H9 (cell line): Measurements from ENCODE around the gene FEZF2. TPM values are rescaled to one million over a fixed set of nuclear protein-coding genes. Genes with fewer than 3 reads are reported as not detected.

ENCODE experiments used
- DNase-seq: peaks from one replicate; pipeline ENCODE4 v3.0.0-alpha.2; 2017
- H2AFZ ChIP-seq: one replicate; pipeline ENCODE4 v1.6.1; 2013; ENCODE audit warnings: mild to moderate bottlenecking, low read length, control low read depth, moderate library complexity
- H2AK5ac ChIP-seq: 2 replicates; pipeline ENCODE4 v1.6.1; 2013; ENCODE audit warnings: low read length, control low read depth, mixed read lengths; ENCODE audit not compliant: insufficient read length
- H2BK120ac ChIP-seq: one replicate; pipeline ENCODE4 v1.6.1; 2013; ENCODE audit warnings: low read depth, mild to moderate bottlenecking, low read length, control low read depth, inconsistent platforms; ENCODE audit not compliant: poor library complexity, severe bottlenecking
- H2BK12ac ChIP-seq: 2 replicates; pipeline ENCODE4 v1.6.1; 2013; ENCODE audit warnings: low read length, control low read depth, mixed read lengths, low read depth; ENCODE audit not compliant: insufficient read length
- H2BK15ac ChIP-seq: 2 replicates; pipeline ENCODE4 v1.6.1; 2013; ENCODE audit warnings: low read depth, low read length, control low read depth
- H2BK20ac ChIP-seq: one replicate; pipeline ENCODE4 v1.6.1; 2013; ENCODE audit warnings: low read depth, mild to moderate bottlenecking, low read length, control low read depth, inconsistent platforms; ENCODE audit not compliant: poor library complexity, severe bottlenecking
- H2BK5ac ChIP-seq: 2 replicates; pipeline ENCODE4 v1.6.1; 2013; ENCODE audit warnings: low read length, control low read depth, mixed read lengths; ENCODE audit not compliant: insufficient read length
- H3K14ac ChIP-seq: 2 replicates; pipeline ENCODE4 v1.6.1; 2013; ENCODE audit warnings: low read length, control low read depth; ENCODE audit not compliant: insufficient read depth
- H3K18ac ChIP-seq: 2 replicates; pipeline ENCODE4 v1.6.1; 2013; ENCODE audit warnings: low read depth, mild to moderate bottlenecking, mixed read lengths, low read length, control low read depth; ENCODE audit not compliant: insufficient read length
- H3K23ac ChIP-seq: 2 replicates; pipeline ENCODE4 v1.6.1; 2013; ENCODE audit warnings: low read length, control low read depth, mixed read lengths, low read depth; ENCODE audit not compliant: insufficient read length
- H3K23me2 ChIP-seq: 2 replicates; pipeline ENCODE4 v1.6.1; 2013; ENCODE audit warnings: low read depth, mild to moderate bottlenecking, mixed read lengths, low read length, control low read depth; ENCODE audit not compliant: insufficient read length, poor library complexity, severe bottlenecking
- H3K27ac ChIP-seq: 2 replicates; pipeline ENCODE4 v1.5.1; 2013; ENCODE audit warnings: low read length, control low read depth, mixed read lengths, low read depth; ENCODE audit not compliant: insufficient read length
- H3K27me3 ChIP-seq: 2 replicates; pipeline ENCODE4 v1.6.1; 2013; ENCODE audit warnings: low read length, control low read depth, inconsistent platforms; ENCODE audit not compliant: insufficient read depth
- H3K4ac ChIP-seq: 2 replicates; pipeline ENCODE4 v1.6.1; 2013; ENCODE audit warnings: low read depth, mild to moderate bottlenecking, control low read depth, inconsistent platforms, low read length, moderate library complexity
- H3K4me1 ChIP-seq: 2 replicates; pipeline ENCODE4 v1.6.1; 2013; ENCODE audit warnings: low read length, control low read depth, inconsistent platforms; ENCODE audit not compliant: insufficient read depth
- H3K4me2 ChIP-seq: 2 replicates; pipeline ENCODE4 v1.6.1; 2013; ENCODE audit warnings: low read length, control low read depth, mixed read lengths; ENCODE audit not compliant: insufficient read length, insufficient read depth
- H3K56ac ChIP-seq: 2 replicates; pipeline ENCODE4 v1.6.1; 2013; ENCODE audit warnings: low read depth, mild to moderate bottlenecking, mixed read lengths, low read length, control low read depth; ENCODE audit not compliant: insufficient read length
- H3K79me1 ChIP-seq: 2 replicates; pipeline ENCODE4 v1.6.1; 2013; ENCODE audit warnings: low read depth, mild to moderate bottlenecking, moderate library complexity, low read length, control low read depth, inconsistent platforms; ENCODE audit not compliant: insufficient read depth, poor library complexity, severe bottlenecking
- H3K79me2 ChIP-seq: 2 replicates; pipeline ENCODE4 v1.6.1; 2013; ENCODE audit warnings: low read length, control low read depth, inconsistent platforms; ENCODE audit not compliant: insufficient read depth
- H3K9ac ChIP-seq: 2 replicates; pipeline ENCODE4 v1.6.1; 2013; ENCODE audit warnings: low read length, control low read depth, mixed read lengths; ENCODE audit not compliant: insufficient read length; ENCODE audit errors: extremely low read depth
- H3K9me3 ChIP-seq: one replicate; pipeline ENCODE4 v1.6.1; 2013; ENCODE audit warnings: low read depth, low read length, inconsistent platforms; ENCODE audit not compliant: control insufficient read depth
- H3T11ph ChIP-seq: one replicate; pipeline ENCODE4 v1.6.1; 2013; ENCODE audit warnings: mild to moderate bottlenecking, low read length, control low read depth, inconsistent platforms
- H4K20me1 ChIP-seq: one replicate; pipeline ENCODE4 v1.6.1; 2013; ENCODE audit not compliant: control insufficient read depth, insufficient read length, insufficient read depth
- H4K5ac ChIP-seq: 2 replicates; pipeline ENCODE4 v1.6.1; 2013; ENCODE audit warnings: low read depth, mild to moderate bottlenecking, mixed read lengths, low read length, control low read depth; ENCODE audit not compliant: insufficient read length
- H4K8ac ChIP-seq: replicated peaks from 2 replicates; pipeline ENCODE4 v1.6.1; 2013; ENCODE audit warnings: low read length, control low read depth, mixed read lengths, low read depth; ENCODE audit not compliant: insufficient read length
- H4K91ac ChIP-seq: 2 replicates; pipeline ENCODE4 v1.6.1; 2013; ENCODE audit warnings: low read depth, mild to moderate bottlenecking, moderate library complexity, mixed read lengths, low read length, control low read depth; ENCODE audit not compliant: insufficient read length
- H3K27ac Mint-ChIP-seq, 3 experiments: 2 replicates in 2 of 3; 3 replicates in 1 of 3; pipeline ENCODE4 v1.8.0; 2020 to 2021; ENCODE audit warnings: mixed read lengths in 3 of 3, mild to moderate bottlenecking in 1 of 3, moderate library complexity in 1 of 3
- H3K27me3 Mint-ChIP-seq: 2 replicates; pipeline ENCODE4 v1.8.0; 2021; ENCODE audit warnings: low read depth, mild to moderate bottlenecking, moderate library complexity, mixed read lengths
- H3K36me3 Mint-ChIP-seq, 3 experiments: 2 replicates in 2 of 3; 3 replicates in 1 of 3; pipeline ENCODE4 v1.8.0; 2020 to 2021; ENCODE audit warnings: low read depth in 3 of 3, mixed read lengths in 3 of 3; ENCODE audit not compliant: insufficient read depth in 1 of 3
- H3K4me1 Mint-ChIP-seq, 2 experiments: 2 replicates each; pipeline ENCODE4 v1.8.0; 2020; ENCODE audit warnings: mixed read lengths in 2 of 2
- H3K4me3 Mint-ChIP-seq, 2 experiments: 2 replicates in 1 of 2; 3 replicates in 1 of 2; pipeline ENCODE4 v1.8.0; 2020 to 2021; ENCODE audit warnings: mild to moderate bottlenecking in 2 of 2, mixed read lengths in 2 of 2, moderate library complexity in 1 of 2
- H3K9me3 Mint-ChIP-seq, 2 experiments: 2 replicates in 1 of 2; 3 replicates in 1 of 2; pipeline ENCODE4 v1.8.0; 2020; ENCODE audit warnings: mild to moderate bottlenecking in 2 of 2, mixed read lengths in 2 of 2, moderate library complexity in 1 of 2
- CTCF ChIP-seq: fragments of 200-600 bp; sonication (generic); conservative IDR thresholded peaks from 3 replicates; pipeline ENCODE4 v1.8.0; 2021; ENCODE audit warnings: antibody characterized with exemption, mild to moderate bottlenecking
- WGBS: extraction: QIAGEN DNeasy Blood & Tissue Kit; methylation state at CpG from one replicate; pipeline ENCODE4 v1.1.7; 2013; ENCODE audit warnings: missing lambda C conversion rate, low lambda C conversion rate, mixed read lengths; ENCODE audit not compliant: insufficient read length; ENCODE audit errors: extremely low coverage; 5-methylcytosine and 5-hydroxymethylcytosine counted together
- total RNA-seq: library from RNA; stranded (reverse); gene quantifications from 2 replicates; pipeline ENCODE4 v1.2.1, GENCODE V29; 2021

Gene FEZF2
- total RNA-seq, 1 experiment from 2014 or later, result 0.11 TPM

DNA sequence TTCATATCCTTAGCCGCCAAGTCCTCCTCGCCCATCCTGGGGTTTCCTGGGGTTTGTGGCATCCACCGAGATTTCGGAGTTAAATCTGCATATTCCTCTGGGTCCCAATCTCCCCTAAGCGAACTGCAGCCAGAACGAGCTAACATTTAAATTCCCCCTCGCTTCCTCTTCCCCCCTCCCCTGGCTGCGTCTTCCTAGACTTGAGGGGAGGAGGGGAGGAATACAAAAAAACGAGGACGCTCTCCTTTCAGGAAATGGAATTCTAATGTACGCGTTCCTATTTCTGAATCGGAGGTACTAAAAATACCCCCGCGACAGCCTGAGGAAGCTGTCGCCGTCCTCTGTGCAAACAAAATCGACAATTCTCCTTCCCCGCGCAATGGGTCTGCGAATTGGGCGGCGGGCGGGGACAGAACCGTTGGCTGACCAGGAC is 5.6 kb downstream of the FEZF2 start:
- Histone ChIP-seq H2BK12ac (no peak overlapping the region), H4K91ac (no peak overlapping the region), H3K14ac (no peak overlapping the region), H2AK5ac (no peak overlapping the region), H4K20me1 (no peaks in the 10 kb centered on the region), H3K27me3 (peaks cover 80% of the 10 kb centered on the region), H4K5ac (no peak overlapping the region), H3K79me2 (no peaks in the 10 kb centered on the region), H3K4me2 (peak overlapping the region; percentile 58), H4K8ac (no peak overlapping the region), H2BK20ac (no peak overlapping the region), H3K9ac (no peak overlapping the region), H3K27ac (no peak overlapping the region), H3K18ac (no peak overlapping the region), H3K4ac (no peak overlapping the region), H3K23me2 (peaks cover 13% of the 10 kb centered on the region), H3K9me3 (no peaks in the 10 kb centered on the region), H2BK15ac (no peak overlapping the region), H2BK5ac (no peak overlapping the region), H3K79me1 (no peaks in the 10 kb centered on the region), H3K4me1 (no peaks in the 10 kb centered on the region; the same call in 1 of the 2 replicates), H3T11ph (no peak overlapping the region), H2BK120ac (no peak overlapping the region), H3K23ac (no peak overlapping the region), H2AFZ (no peak overlapping the region), H3K56ac (no peak overlapping the region)
- Mint-ChIP-seq H3K36me3 (no peaks in the 10 kb centered on the region; a peak in 2 of 7 replicates), H3K27ac (no peak overlapping the region), H3K4me3 (peak overlapping the region; percentile 38 to 82), H3K4me1 (peaks cover 66 to 73% of the 10 kb centered on the region in 2 experiments), H3K27me3 (peaks cover 100% of the 10 kb centered on the region), H3K9me3 (peaks cover 4 to 6% of the 10 kb centered on the region in 2 experiments; a peak in 4 of 5 replicates)
- no CpG with 5 or more reads among the region's 25 CpGs for WGBS
- DNase-seq, result peak; percentile 57
- no peak for TF ChIP-seq CTCF
